ENCODE measurements around the gene NHSL1.

GRCh38 chr6:138476116-138476515 is 23.2 kb downstream of the NHSL1 start:
- TF ChIP-seq, protein P1, sequence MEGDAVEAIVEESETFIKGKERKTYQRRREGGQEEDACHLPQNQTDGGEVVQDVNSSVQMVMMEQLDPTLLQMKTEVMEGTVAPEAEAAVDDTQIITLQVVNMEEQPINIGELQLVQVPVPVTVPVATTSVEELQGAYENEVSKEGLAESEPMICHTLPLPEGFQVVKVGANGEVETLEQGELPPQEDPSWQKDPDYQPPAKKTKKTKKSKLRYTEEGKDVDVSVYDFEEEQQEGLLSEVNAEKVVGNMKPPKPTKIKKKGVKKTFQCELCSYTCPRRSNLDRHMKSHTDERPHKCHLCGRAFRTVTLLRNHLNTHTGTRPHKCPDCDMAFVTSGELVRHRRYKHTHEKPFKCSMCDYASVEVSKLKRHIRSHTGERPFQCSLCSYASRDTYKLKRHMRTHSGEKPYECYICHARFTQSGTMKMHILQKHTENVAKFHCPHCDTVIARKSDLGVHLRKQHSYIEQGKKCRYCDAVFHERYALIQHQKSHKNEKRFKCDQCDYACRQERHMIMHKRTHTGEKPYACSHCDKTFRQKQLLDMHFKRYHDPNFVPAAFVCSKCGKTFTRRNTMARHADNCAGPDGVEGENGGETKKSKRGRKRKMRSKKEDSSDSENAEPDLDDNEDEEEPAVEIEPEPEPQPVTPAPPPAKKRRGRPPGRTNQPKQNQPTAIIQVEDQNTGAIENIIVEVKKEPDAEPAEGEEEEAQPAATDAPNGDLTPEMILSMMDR (IDR thresholded peaks at IDR 0.05): no peak
- TF ChIP-seq POLR2A (IDR thresholded peaks at IDR 0.05): no peak

All from right lobe of liver (tissue), 4 donors.